ENCODE measurements around the gene OR2J3. TPM values are rescaled to one million over a fixed set of nuclear protein-coding genes. Genes with fewer than 3 reads are reported as not detected.
"Not testable (repeated sequence)": the region's sequence is repeated elsewhere in the genome, so short reads cannot be mapped to it uniquely, and the experiment has no call there.

OR2J3 gene
- total RNA-seq, 1 experiment from 2014 or later: not detected

DNA sequence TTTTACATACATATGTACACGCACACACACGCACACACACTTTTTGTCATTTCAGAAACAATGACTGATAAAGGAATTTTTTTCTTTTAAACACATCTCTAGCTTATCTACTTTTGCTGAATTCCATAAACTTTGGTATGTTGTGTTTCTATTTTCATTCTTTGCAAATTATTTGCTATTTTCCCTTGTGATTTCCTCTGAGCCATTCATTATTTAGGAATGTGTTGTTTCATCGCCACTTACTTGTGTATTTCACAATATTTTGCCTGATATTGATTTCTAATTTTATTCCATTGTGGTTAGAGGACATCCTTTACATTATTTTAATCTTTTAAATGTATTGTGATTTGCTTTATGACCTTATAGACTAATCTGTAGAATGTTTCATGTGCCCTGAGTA, 39.2 kb downstream of the OR2J3 start:
- Mint-ChIP-seq H3K27me3 (ENCODE audit: insufficient read depth, unreplicated experiment) (no peaks in the 10 kb centered on the region), H3K4me3 (ENCODE audit: unreplicated experiment) (no peak overlapping the region), H3K9me3 (ENCODE audit: unreplicated experiment) (peaks cover 23% of the 10 kb centered on the region), H3K36me3 (ENCODE audit: insufficient read depth, unreplicated experiment) (no peaks in the 10 kb centered on the region), H3K4me1 (ENCODE audit: low read depth, unreplicated experiment) (peaks cover 26% of the 10 kb centered on the region), H3K27ac (ENCODE audit: unreplicated experiment) (no peak overlapping the region)
- DNase-seq: no peak
- no peaks in the 10 kb centered on the region for H3K27me3 ChIP-seq (replicated peaks; ENCODE audit: control insufficient read depth, insufficient read depth, low read length)
- peaks cover 24% of the 10 kb centered on the region for H3K4me1 ChIP-seq
- intact Hi-C loops (cut with micrococcal nuclease; ENCODE audit: unreplicated experiment): no loop called here
- CTCF ChIA-PET: no interaction called here
- POLR2A ChIA-PET: no interaction called here
- TF ChIP-seq, protein P1, sequence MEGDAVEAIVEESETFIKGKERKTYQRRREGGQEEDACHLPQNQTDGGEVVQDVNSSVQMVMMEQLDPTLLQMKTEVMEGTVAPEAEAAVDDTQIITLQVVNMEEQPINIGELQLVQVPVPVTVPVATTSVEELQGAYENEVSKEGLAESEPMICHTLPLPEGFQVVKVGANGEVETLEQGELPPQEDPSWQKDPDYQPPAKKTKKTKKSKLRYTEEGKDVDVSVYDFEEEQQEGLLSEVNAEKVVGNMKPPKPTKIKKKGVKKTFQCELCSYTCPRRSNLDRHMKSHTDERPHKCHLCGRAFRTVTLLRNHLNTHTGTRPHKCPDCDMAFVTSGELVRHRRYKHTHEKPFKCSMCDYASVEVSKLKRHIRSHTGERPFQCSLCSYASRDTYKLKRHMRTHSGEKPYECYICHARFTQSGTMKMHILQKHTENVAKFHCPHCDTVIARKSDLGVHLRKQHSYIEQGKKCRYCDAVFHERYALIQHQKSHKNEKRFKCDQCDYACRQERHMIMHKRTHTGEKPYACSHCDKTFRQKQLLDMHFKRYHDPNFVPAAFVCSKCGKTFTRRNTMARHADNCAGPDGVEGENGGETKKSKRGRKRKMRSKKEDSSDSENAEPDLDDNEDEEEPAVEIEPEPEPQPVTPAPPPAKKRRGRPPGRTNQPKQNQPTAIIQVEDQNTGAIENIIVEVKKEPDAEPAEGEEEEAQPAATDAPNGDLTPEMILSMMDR (IDR thresholded peaks at IDR 0.05; ENCODE audit: insufficient read depth in 1 of 2, low read depth in 1 of 2, low read length in 1 of 2, severe bottlenecking in 1 of 2, unreplicated experiment in 1 of 2): no peak
- H3K4me3 ChIP-seq (ENCODE audit: low read depth, low read length): no peak overlapping the region
- no peaks in the 10 kb centered on the region for H3K36me3 ChIP-seq (ENCODE audit: control insufficient read depth, insufficient read depth, low read length)
- no TSS peak for BruUV-seq (replicated peaks)
- no peaks in the 10 kb centered on the region for H3K9me3 ChIP-seq

DNA sequence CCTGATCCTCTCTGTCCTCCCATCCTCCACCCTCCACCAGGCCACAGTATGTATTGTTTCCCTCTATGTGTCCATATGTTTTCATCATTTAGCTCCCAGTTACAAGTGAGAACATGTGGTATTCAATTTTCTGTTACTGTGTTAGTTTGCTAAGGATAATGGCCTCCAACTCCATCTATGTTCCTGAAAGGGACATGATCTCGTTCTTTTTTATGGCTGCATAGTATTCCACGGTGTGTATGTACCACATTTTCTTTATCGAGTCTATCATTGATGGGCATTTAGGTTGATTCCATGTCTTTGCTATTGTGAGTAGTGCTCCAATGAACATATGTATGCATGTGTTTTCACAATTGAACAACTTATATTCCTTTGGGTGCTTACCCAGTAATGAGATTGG, 41.6 kb downstream of the OR2J3 start:
- H3K4me3 ChIP-seq (ENCODE audit: low read depth, low read length); H3K36me3 Mint-ChIP-seq (ENCODE audit: insufficient read depth, unreplicated experiment); BruUV-seq (replicated peaks); H3K27me3 Mint-ChIP-seq (ENCODE audit: insufficient read depth, unreplicated experiment); intact Hi-C loops (cut with micrococcal nuclease; ENCODE audit: unreplicated experiment); POLR2A ChIA-PET; H3K27me3 ChIP-seq (replicated peaks; ENCODE audit: control insufficient read depth, insufficient read depth, low read length); DNase-seq; H3K27ac Mint-ChIP-seq (ENCODE audit: unreplicated experiment); CTCF ChIA-PET; H3K9me3 ChIP-seq; H3K4me1 ChIP-seq; H3K36me3 ChIP-seq (ENCODE audit: control insufficient read depth, insufficient read depth, low read length); H3K4me3 Mint-ChIP-seq (ENCODE audit: unreplicated experiment): not testable (repeated sequence)
- H3K4me1 Mint-ChIP-seq (ENCODE audit: low read depth, unreplicated experiment): peaks cover 22% of the 10 kb centered on the region
- peaks cover 23% of the 10 kb centered on the region for H3K9me3 Mint-ChIP-seq (ENCODE audit: unreplicated experiment)

DNA sequence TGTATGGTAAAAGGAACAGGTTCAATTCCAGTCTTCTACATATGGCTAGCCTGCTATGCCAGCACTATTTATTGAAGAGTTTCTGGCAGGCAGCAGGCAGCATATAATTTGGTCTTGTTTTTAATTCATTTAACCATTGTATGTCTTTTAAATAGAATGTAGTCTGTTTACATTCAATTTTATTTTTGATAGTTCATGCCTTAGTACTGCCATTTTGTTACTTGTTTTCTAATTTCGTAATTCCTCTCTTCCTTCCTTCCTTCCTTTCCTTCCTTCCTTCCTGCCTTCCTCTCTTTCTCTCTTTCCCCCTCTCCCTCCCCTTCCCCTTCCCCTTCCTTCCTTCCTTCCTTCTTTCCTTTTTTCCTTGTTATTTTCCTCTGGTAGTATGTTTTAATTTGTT, 45.2 kb downstream of the OR2J3 start:
- Mint-ChIP-seq H3K27me3 (ENCODE audit: insufficient read depth, unreplicated experiment) (no peaks in the 10 kb centered on the region), H3K36me3 (ENCODE audit: insufficient read depth, unreplicated experiment) (no peaks in the 10 kb centered on the region), H3K9me3 (ENCODE audit: unreplicated experiment) (peaks cover 14% of the 10 kb centered on the region), H3K27ac (ENCODE audit: unreplicated experiment) (no peak overlapping the region), H3K4me1 (ENCODE audit: low read depth, unreplicated experiment) (peaks cover 7% of the 10 kb centered on the region), H3K4me3 (ENCODE audit: unreplicated experiment) (no peak overlapping the region)
- intact Hi-C loops (cut with micrococcal nuclease; ENCODE audit: unreplicated experiment): no loop called here
- H3K4me1 ChIP-seq: no peaks in the 10 kb centered on the region
- no peaks in the 10 kb centered on the region for H3K36me3 ChIP-seq (ENCODE audit: control insufficient read depth, insufficient read depth, low read length)
- no peak for DNase-seq
- H3K4me3 ChIP-seq (ENCODE audit: low read depth, low read length): no peak overlapping the region
- no TSS peak for BruUV-seq (replicated peaks)
- TF ChIP-seq, protein P1 (IDR thresholded peaks at IDR 0.05; ENCODE audit: insufficient read depth in 1 of 2, low read depth in 1 of 2, low read length in 1 of 2, severe bottlenecking in 1 of 2, unreplicated experiment in 1 of 2): no peak
- no peaks in the 10 kb centered on the region for H3K27me3 ChIP-seq (replicated peaks; ENCODE audit: control insufficient read depth, insufficient read depth, low read length)
- POLR2A ChIA-PET: no interaction called here
- H3K9me3 ChIP-seq: no peaks in the 10 kb centered on the region
- CTCF ChIA-PET: no interaction called here

DNA sequence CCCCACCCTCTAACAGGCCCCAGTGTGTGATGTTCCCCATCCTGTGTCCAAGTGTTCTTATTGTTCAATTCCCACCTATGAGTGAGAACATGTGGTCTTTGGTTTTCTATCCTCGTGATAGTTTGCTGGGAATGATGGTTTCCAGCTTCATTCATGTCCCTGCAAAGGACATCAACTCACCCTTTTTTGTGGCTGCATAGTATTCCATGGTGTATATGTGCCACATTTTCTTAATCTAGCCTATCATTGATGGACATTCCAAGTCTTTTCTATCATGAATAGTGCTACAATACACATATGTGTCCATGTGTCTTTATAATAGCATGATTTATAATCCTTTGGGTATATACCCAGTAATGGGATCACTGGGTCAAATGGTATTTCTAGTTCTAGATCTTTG, 47.3 kb downstream of the OR2J3 start:
- BruUV-seq (replicated peaks); DNase-seq; H3K4me1 ChIP-seq; H3K9me3 Mint-ChIP-seq (ENCODE audit: unreplicated experiment); H3K36me3 Mint-ChIP-seq (ENCODE audit: insufficient read depth, unreplicated experiment); H3K9me3 ChIP-seq; H3K4me3 ChIP-seq (ENCODE audit: low read depth, low read length); H3K36me3 ChIP-seq (ENCODE audit: control insufficient read depth, insufficient read depth, low read length); H3K4me1 Mint-ChIP-seq (ENCODE audit: low read depth, unreplicated experiment); CTCF ChIA-PET; intact Hi-C loops (cut with micrococcal nuclease; ENCODE audit: unreplicated experiment); H3K27ac Mint-ChIP-seq (ENCODE audit: unreplicated experiment); H3K4me3 Mint-ChIP-seq (ENCODE audit: unreplicated experiment); POLR2A ChIA-PET; H3K27me3 ChIP-seq (replicated peaks; ENCODE audit: control insufficient read depth, insufficient read depth, low read length); H3K27me3 Mint-ChIP-seq (ENCODE audit: insufficient read depth, unreplicated experiment): not testable (repeated sequence)

DNA sequence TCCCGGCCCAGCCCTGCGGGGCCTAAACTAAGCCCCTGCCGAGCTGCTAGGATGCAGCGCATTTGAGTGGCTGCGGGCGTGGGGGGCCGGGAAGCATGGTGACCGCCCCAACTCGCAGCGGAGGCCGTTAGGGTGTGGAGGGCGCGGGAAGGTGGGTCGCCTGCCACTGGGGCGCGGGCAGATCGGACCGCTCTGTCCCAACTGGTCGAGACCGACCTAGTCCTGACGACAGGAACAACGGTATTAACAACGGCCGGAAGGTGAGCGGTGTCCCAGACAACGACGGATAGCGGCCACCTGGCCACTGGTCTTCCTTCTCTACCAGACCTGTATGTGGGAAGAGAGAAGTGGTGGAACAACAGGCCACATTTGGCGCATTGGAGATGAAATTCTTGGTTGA, 52.1 kb downstream of the OR2J3 start:
- H3K36me3 Mint-ChIP-seq (ENCODE audit: insufficient read depth, unreplicated experiment); H3K4me3 ChIP-seq (ENCODE audit: low read depth, low read length); H3K4me1 ChIP-seq; BruUV-seq (replicated peaks); POLR2A ChIA-PET; H3K4me1 Mint-ChIP-seq (ENCODE audit: low read depth, unreplicated experiment); intact Hi-C loops (cut with micrococcal nuclease; ENCODE audit: unreplicated experiment); H3K27me3 Mint-ChIP-seq (ENCODE audit: insufficient read depth, unreplicated experiment); DNase-seq; H3K36me3 ChIP-seq (ENCODE audit: control insufficient read depth, insufficient read depth, low read length); CTCF ChIA-PET; H3K9me3 Mint-ChIP-seq (ENCODE audit: unreplicated experiment); H3K4me3 Mint-ChIP-seq (ENCODE audit: unreplicated experiment); H3K9me3 ChIP-seq; H3K27me3 ChIP-seq (replicated peaks; ENCODE audit: control insufficient read depth, insufficient read depth, low read length); H3K27ac Mint-ChIP-seq (ENCODE audit: unreplicated experiment): not testable (repeated sequence)
